GM12865 (cell line): ENCODE data around the gene ZNF184.

Experiments
- DNase-seq: peaks from one replicate; pipeline ENCODE4 v3.0.0; 2010; ENCODE audit warnings: low read depth
- H3K4me3 ChIP-seq: 2 replicates; pipeline ENCODE4 v1.5.1; 2011; ENCODE audit warnings: mild to moderate bottlenecking, low read depth, low read length, control low read depth
- TF ChIP-seq, protein P1 (sequence below): IDR thresholded peaks from 2 replicates; pipeline ENCODE4 v1.5.1; 2011; ENCODE audit warnings: low read length, control low read depth, low read depth, inconsistent platforms; ENCODE audit not compliant: insufficient read depth; ENCODE audit errors: missing control alignments

Gene ZNF184

GRCh38 chr6:27495386-27496135, 22.7 kb upstream of the ZNF184 start:
- H3K4me3 ChIP-seq = peak overlapping the region; percentile 65
- TF ChIP-seq, protein P1, sequence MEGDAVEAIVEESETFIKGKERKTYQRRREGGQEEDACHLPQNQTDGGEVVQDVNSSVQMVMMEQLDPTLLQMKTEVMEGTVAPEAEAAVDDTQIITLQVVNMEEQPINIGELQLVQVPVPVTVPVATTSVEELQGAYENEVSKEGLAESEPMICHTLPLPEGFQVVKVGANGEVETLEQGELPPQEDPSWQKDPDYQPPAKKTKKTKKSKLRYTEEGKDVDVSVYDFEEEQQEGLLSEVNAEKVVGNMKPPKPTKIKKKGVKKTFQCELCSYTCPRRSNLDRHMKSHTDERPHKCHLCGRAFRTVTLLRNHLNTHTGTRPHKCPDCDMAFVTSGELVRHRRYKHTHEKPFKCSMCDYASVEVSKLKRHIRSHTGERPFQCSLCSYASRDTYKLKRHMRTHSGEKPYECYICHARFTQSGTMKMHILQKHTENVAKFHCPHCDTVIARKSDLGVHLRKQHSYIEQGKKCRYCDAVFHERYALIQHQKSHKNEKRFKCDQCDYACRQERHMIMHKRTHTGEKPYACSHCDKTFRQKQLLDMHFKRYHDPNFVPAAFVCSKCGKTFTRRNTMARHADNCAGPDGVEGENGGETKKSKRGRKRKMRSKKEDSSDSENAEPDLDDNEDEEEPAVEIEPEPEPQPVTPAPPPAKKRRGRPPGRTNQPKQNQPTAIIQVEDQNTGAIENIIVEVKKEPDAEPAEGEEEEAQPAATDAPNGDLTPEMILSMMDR = no peak
- peak; percentile 88 for DNase-seq

DNA sequence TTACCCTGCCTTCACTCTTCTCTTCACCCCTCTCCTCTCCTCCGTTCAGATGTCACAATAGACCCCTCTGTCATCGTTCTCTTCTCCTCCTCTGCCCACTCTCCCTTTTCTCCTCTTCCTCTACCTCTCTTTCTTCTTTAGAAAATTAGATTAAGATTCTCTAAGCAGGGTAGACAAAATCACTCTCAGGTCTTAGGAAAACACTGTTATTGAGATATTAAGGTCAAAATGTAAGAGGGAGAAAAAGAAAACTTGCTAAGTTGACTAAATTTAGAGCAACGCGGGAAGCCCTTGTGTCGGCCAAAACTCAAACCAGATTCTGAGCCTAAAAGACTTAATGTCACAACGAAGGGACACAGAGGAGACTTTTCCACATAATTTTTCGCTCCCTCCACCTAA, 22.1 kb upstream of the ZNF184 start:
- peak overlapping the region; percentile 65 for H3K4me3 ChIP-seq
- TF ChIP-seq, protein P1 = no peak
- DNase-seq = no peak

DNA sequence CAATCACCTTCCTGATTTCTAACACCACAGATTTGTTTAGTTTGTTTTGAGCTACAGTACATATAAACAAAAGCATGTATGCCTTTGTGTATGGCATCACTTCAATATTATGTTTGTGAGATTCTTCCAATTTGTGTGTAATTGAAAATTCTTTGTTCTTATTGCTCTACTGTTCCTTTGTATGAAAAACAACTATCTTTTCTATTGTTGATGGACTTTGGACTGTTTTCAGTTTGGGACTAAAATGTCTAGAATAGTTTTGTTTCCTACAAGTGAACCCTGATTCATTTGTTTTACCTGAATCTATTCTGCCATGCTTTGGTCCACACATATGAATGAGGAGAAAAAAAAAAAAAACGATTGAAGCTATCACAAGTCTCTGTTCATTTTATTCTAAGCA, 21.2 kb upstream of the ZNF184 start:
- TF ChIP-seq, protein P1 = no peak
- DNase-seq = no peak
- H3K4me3 ChIP-seq = no peak overlapping the region

- no peak for DNase-seq
- TF ChIP-seq, protein P1 = no peak
- no peak overlapping the region for H3K4me3 ChIP-seq
These were observed 19.8 kb upstream of the ZNF184 start for GRCh38 chr6:27492631-27493190.

DNA sequence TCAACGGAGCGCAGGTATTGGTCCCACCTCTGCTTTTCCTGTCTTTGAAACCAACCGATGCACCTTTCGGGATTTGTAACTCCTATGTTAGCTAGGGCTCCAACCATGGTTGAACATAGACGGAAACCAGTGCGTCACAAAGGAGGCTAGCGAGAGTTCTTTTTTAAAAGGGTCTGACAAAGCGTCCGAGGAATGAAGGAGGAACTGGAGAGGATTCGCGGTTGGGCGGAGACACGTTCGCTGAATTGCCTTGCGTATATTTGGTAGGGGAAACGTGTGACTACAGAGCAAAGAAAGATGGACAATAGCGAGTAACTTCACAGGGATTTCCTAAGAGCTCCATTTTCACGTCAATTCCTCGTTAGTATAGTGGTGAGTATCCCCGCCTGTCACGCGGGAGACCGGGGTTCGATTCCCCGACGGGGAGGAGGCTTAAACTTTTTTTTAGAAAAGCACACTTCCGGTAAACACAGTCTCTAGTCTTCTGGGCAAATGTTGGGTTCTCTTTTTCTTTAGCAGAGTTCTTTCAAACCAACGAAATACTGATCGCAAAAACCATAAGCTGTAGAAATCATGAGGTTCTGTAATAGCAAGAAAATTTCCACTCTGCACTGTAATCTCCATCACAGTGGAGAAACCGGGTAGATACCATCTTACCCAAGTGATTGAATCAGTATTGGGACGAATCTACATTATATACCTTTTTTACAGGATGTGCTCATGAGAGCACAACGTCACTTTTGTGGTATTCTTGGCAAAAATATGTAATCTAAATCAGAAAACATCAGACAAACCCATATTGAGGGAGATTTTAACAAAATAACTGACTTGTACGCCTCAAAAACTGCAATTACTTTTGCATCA, 6.6 kb upstream of the ZNF184 start:
- TF ChIP-seq, protein P1 = no peak
- H3K4me3 ChIP-seq = peak overlapping the region; percentile 87
- peak; percentile 90 for DNase-seq

GRCh38 chr6:27478706-27479318, 5.9 kb upstream of the ZNF184 start:
- peak; percentile 92 for DNase-seq
- TF ChIP-seq, protein P1 = no peak
- H3K4me3 ChIP-seq = peak overlapping the region; percentile 87
